Measurements from ENCODE around the gene ZNF341.
"Not testable (repeated sequence)": the region's sequence is repeated elsewhere in the genome, so short reads cannot be mapped to it uniquely, and the experiment has no call there.

Gene ZNF341

GRCh38 chr20:33731693-33732165, at the start of gene ZNF341:
Gene ZNF341, plus strand, starts transcription at chr20:33731996. Its CDS starts 26 bp downstream, at chr20:33732022.
- in situ Hi-C loops (cut with MboI; ENCODE audit: low sequenced_read_pairs), result no loop called here

GRCh38 chr20:33684533-33685327, 47.1 kb upstream of the ZNF341 start:
- in situ Hi-C loops (cut with MboI; ENCODE audit: low sequenced_read_pairs), result no loop called here

- in situ Hi-C loops (cut with MboI; ENCODE audit: low sequenced_read_pairs), result no loop called here
These were observed 46.3 kb upstream of the ZNF341 start for GRCh38 chr20:33685328-33686099.

GRCh38 chr20:33686100-33686983, 45.5 kb upstream of the ZNF341 start, which contains the start of gene E2F1:
Gene E2F1, minus strand, starts transcription at chr20:33686385. Its CDS starts 121 bp downstream, at chr20:33686264.
- in situ Hi-C loops (cut with MboI; ENCODE audit: low sequenced_read_pairs), result no loop called here

- in situ Hi-C loops (cut with MboI; ENCODE audit: low sequenced_read_pairs), result no loop called here
These were observed 44.8 kb upstream of the ZNF341 start for GRCh38 chr20:33686984-33687366.

GRCh38 chr20:33687370-33687915, 44.4 kb upstream of the ZNF341 start:
- in situ Hi-C loops (cut with MboI; ENCODE audit: low sequenced_read_pairs), result no loop called here

- in situ Hi-C loops (cut with MboI; ENCODE audit: low sequenced_read_pairs), result no loop called here
These were observed 43.5 kb upstream of the ZNF341 start for GRCh38 chr20:33687993-33688937.

GRCh38 chr20:33688938-33689424, 42.8 kb upstream of the ZNF341 start:
- in situ Hi-C loops (cut with MboI; ENCODE audit: low sequenced_read_pairs), result no loop called here

GRCh38 chr20:33689493-33689892, 42.3 kb upstream of the ZNF341 start:
- in situ Hi-C loops (cut with MboI; ENCODE audit: low sequenced_read_pairs), result no loop called here

GRCh38 chr20:33689973-33690372, 41.8 kb upstream of the ZNF341 start:
- in situ Hi-C loops (cut with MboI; ENCODE audit: low sequenced_read_pairs), result no loop called here

GRCh38 chr20:33693289-33693688, 38.5 kb upstream of the ZNF341 start:
- in situ Hi-C loops (cut with MboI; ENCODE audit: low sequenced_read_pairs), result no loop called here

GRCh38 chr20:33693741-33694638, 37.8 kb upstream of the ZNF341 start:
- in situ Hi-C loops (cut with MboI; ENCODE audit: low sequenced_read_pairs), result no loop called here

GRCh38 chr20:33694639-33695012, 37.2 kb upstream of the ZNF341 start:
- in situ Hi-C loops (cut with MboI; ENCODE audit: low sequenced_read_pairs), result no loop called here

- in situ Hi-C loops (cut with MboI; ENCODE audit: low sequenced_read_pairs), result no loop called here
These were observed 35.3 kb upstream of the ZNF341 start for GRCh38 chr20:33696448-33696847.

- in situ Hi-C loops (cut with MboI; ENCODE audit: low sequenced_read_pairs), result no loop called here
These were observed 34.7 kb upstream of the ZNF341 start for GRCh38 chr20:33697129-33697528.

- in situ Hi-C loops (cut with MboI; ENCODE audit: low sequenced_read_pairs), result not testable (repeated sequence)
These were observed 32.8 kb upstream of the ZNF341 start for GRCh38 chr20:33698966-33699365.

GRCh38 chr20:33700696-33701441, 30.9 kb upstream of the ZNF341 start:
- in situ Hi-C loops (cut with MboI; ENCODE audit: low sequenced_read_pairs), result not testable (repeated sequence)
